Left colon (tissue), 2 donors: Measurements from ENCODE around the gene CAPN12. TPM values are rescaled to one million over a fixed set of nuclear protein-coding genes. Genes with fewer than 3 reads are reported as not detected.
A peak's percentile ranks its signal among the peaks of the same experiment; 100 is the strongest.
"Not testable (repeated sequence)": the region's sequence is repeated elsewhere in the genome, so short reads cannot be mapped to it uniquely, and the experiment has no call there.

Experiments
- ATAC-seq: fragments of 200-7000 bp; cut with Tn5 transposase; one replicate; pipeline ENCODE4 v1.9.1; 2020; ENCODE audit warnings: mild to moderate bottlenecking, moderate library complexity
- DNase-seq, 2 donors: peaks; one replicate each; pipeline ENCODE4 v3.0.0-alpha.2; 2020
- intact Hi-C, 2 donors: fragments of 100-400 bp; cut with DNase I in 1 of 2; cut with micrococcal nuclease in 1 of 2; formaldehyde crosslinking; loops; one replicate each; pipeline versions ENCODE4 v1.11.2 to v1.14.0; 2022; cut with DNase I, micrococcal nuclease
- long read RNA-seq: library from polyadenylated mRNA; unstranded; transcript quantifications from one replicate; pipeline ENCODE4 v2.0.0, GENCODE V29; 2021
- total RNA-seq, 2 donors: library from RNA; stranded (reverse); fragmentation: NEBNext Ultra II Directional; extraction: Animal tissue kit (Norgen Biotek cat#: 25700); gene quantifications; one replicate each; pipeline ENCODE4 v1.2.1, GENCODE V29; 2021
- donor health status: DM: no; HTN: no; CAD: no.
- donor health status: DM: yes; HTN: yes; CAD: no.

The CAPN12 gene
- 10 to 100 TPM; 10.1 to 10.2 TPM for total RNA-seq
- long read RNA-seq, partial matches to known transcripts, result 1 of 6 reads
- long read RNA-seq, other reads (novel, unspliced or antisense), result 4 of 6 reads

- intact Hi-C loops, result no loop called here
Measured at GRCh38 chr19:38744298-38744681, at the start of gene CAPN12. TSS of gene CAPN12 (minus strand) at chr19:38744474. CDS start at chr19:38744165, 309 bp downstream.

GRCh38 chr19:38793671-38794070 is 49.4 kb upstream of the CAPN12 start:
- intact Hi-C loops, result no loop called here
- no peak for DNase-seq
- no peak for ATAC-seq

More at GRCh38 chr19:38744298-38744681, at the start of gene CAPN12:
- DNase-seq (no peak), ATAC-seq (no peak)

- ATAC-seq (no peak), DNase-seq (no peak)
- intact Hi-C loops, result no loop called here
Measured at GRCh38 chr19:38793177-38793576, 48.9 kb upstream of the CAPN12 start.

- peak; percentile 45 to 73 for DNase-seq
- intact Hi-C loops, result no loop called here
- peak; percentile 31 for ATAC-seq
Measured at GRCh38 chr19:38792250-38793111, 48.2 kb upstream of the CAPN12 start.

GRCh38 chr19:38791451-38792064 is 47.3 kb upstream of the CAPN12 start:
- intact Hi-C loops, DNase-seq: not testable (repeated sequence)
- peak; percentile 80 for ATAC-seq

- ATAC-seq, result peak; percentile 61
Measured at GRCh38 chr19:38790507-38791403, 46.5 kb upstream of the CAPN12 start.

GRCh38 chr19:38788478-38789243 is 44.4 kb upstream of the CAPN12 start, which contains the start of gene LGALS7B:
TSS of gene LGALS7B (plus strand) at chr19:38789200. CDS start at chr19:38789227, 27 bp downstream.
- no peak for DNase-seq
- intact Hi-C loops, result no loop called here
- no peak for ATAC-seq

More at GRCh38 chr19:38790507-38791403, 46.5 kb upstream of the CAPN12 start:
- DNase-seq, intact Hi-C loops: not testable (repeated sequence)

- intact Hi-C loops, result no loop called here
- ATAC-seq (no peak), DNase-seq (no peak)
Measured at GRCh38 chr19:38786572-38787265, 42.4 kb upstream of the CAPN12 start.

- DNase-seq, intact Hi-C loops, ATAC-seq: not testable (repeated sequence)
Measured at GRCh38 chr19:38786061-38786460, 41.8 kb upstream of the CAPN12 start.

GRCh38 chr19:38785187-38785699 is 41.0 kb upstream of the CAPN12 start:
- ATAC-seq, result no peak
- DNase-seq, result no peak
- intact Hi-C loops, result no loop called here

- DNase-seq, result no peak
- ATAC-seq, result peak; percentile 90
Measured at GRCh38 chr19:38784224-38784623, 40.0 kb upstream of the CAPN12 start.

GRCh38 chr19:38782212-38782611 is 37.9 kb upstream of the CAPN12 start:
- ATAC-seq, intact Hi-C loops, DNase-seq: not testable (repeated sequence)

More at GRCh38 chr19:38784224-38784623, 40.0 kb upstream of the CAPN12 start:
- intact Hi-C loops, result no loop called here

- intact Hi-C loops, result no loop called here
- DNase-seq (no peak), ATAC-seq (no peak)
Measured at GRCh38 chr19:38781058-38781457, 36.8 kb upstream of the CAPN12 start.

GRCh38 chr19:38780443-38780842 is 36.2 kb upstream of the CAPN12 start:
- ATAC-seq, result no peak
- no peak for DNase-seq
- intact Hi-C loops, result no loop called here

- intact Hi-C loops, result no loop called here
- DNase-seq (no peak), ATAC-seq (no peak)
Measured at GRCh38 chr19:38778733-38779132, 34.5 kb upstream of the CAPN12 start.

GRCh38 chr19:38774181-38774950 is 30.1 kb upstream of the CAPN12 start:
- no peak for ATAC-seq
- intact Hi-C loops, result no loop called here
- DNase-seq, result no peak
